WERI-Rb-1 (cell line): ENCODE measurements around the gene SLC9C2.

Source experiments
- DNase-seq: peaks from one replicate; pipeline ENCODE4 v3.0.0-alpha.2; 2020
- H3K27ac ChIP-seq: fragments of 250-450 bp; sonication (Bioruptor Pico); 2 replicates; pipeline ENCODE4 v1.5.1; 2020; ENCODE audit warnings: mild to moderate bottlenecking, moderate library complexity
- H3K27me3 ChIP-seq: fragments of 250-450 bp; sonication (Bioruptor Pico); 2 replicates; pipeline ENCODE4 v1.5.1; 2021; ENCODE audit warnings: mild to moderate bottlenecking, low read depth, moderate library complexity; ENCODE audit not compliant: insufficient read depth, severe bottlenecking
- H3K36me3 ChIP-seq: fragments of 250-450 bp; sonication (Bioruptor Pico); 2 replicates; pipeline ENCODE4 v1.5.1; 2020; ENCODE audit warnings: mild to moderate bottlenecking, moderate library complexity
- H3K4me3 ChIP-seq: 2 replicates; pipeline ENCODE4 v1.5.1; 2011; ENCODE audit warnings: low read depth, mild to moderate bottlenecking, control low read depth, low read length
- H3K9me3 ChIP-seq: fragments of 250-450 bp; sonication (Bioruptor Pico); 2 replicates; pipeline ENCODE4 v1.5.1; 2021; ENCODE audit warnings: mild to moderate bottlenecking, moderate library complexity; ENCODE audit not compliant: severe bottlenecking
- TF ChIP-seq, protein P1 (sequence below): IDR thresholded peaks from 2 replicates; pipeline ENCODE4 v1.5.1; 2011; ENCODE audit warnings: low read depth, mild to moderate bottlenecking, control low read depth, inconsistent platforms, low read length

Gene SLC9C2

DNA sequence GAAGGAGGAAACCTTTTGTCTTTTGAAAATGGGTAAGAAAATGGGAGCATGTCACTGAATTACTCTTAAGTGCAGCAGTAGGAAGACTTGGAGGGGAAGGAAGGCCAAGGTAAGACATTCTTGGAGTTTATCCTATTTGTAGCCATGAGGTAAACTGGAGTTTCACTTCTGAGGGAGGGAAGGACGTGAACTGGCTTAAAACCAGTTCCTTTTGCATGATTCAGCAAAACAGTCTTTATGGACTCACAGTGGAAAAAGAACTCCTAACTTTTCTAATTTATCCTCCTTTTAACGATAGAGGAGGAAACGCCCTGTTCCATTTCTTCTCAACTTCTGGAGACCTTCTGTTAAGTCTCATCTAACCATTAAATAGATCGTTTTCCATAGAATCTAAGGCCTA lies 123.2 kb downstream of the SLC9C2 start:
- H3K27me3 ChIP-seq: no peaks in the 10 kb centered on the region
- no peak overlapping the region for H3K4me3 ChIP-seq
- H3K9me3 ChIP-seq: no peaks in the 10 kb centered on the region
- H3K27ac ChIP-seq: no peak overlapping the region
- TF ChIP-seq, protein P1, sequence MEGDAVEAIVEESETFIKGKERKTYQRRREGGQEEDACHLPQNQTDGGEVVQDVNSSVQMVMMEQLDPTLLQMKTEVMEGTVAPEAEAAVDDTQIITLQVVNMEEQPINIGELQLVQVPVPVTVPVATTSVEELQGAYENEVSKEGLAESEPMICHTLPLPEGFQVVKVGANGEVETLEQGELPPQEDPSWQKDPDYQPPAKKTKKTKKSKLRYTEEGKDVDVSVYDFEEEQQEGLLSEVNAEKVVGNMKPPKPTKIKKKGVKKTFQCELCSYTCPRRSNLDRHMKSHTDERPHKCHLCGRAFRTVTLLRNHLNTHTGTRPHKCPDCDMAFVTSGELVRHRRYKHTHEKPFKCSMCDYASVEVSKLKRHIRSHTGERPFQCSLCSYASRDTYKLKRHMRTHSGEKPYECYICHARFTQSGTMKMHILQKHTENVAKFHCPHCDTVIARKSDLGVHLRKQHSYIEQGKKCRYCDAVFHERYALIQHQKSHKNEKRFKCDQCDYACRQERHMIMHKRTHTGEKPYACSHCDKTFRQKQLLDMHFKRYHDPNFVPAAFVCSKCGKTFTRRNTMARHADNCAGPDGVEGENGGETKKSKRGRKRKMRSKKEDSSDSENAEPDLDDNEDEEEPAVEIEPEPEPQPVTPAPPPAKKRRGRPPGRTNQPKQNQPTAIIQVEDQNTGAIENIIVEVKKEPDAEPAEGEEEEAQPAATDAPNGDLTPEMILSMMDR: no peak
- DNase-seq: no peak
- H3K36me3 ChIP-seq: peaks cover 61% of the 10 kb centered on the region

DNA sequence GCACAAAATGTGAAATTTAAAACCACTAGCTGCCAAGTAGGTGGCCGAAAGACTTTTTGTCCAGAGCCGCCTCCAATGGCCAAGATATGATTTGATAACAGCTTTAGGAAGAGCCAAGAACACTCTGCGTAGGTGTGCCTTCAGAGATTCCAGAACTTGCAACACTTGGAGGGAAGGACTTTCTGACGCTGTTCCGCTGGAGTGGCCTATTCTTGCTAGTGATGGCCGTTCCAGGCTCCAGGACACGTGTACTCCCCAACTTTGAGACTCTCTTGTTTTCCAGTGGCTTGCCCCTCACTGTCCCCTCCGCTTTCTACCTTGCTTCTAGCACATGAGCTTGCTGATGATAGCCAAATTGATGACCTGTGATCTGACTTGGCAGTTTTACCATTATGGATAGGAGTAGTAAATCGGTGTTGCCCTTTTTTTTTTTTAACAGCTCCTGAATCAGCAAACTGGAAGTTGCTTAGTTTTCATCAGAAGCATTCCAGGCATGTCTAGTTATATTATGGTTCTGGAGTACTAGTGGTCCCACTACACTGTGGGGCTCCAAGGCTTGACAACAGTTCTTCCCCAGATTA lies 124.7 kb downstream of the SLC9C2 start:
- H3K27me3 ChIP-seq: no peaks in the 10 kb centered on the region
- no peak for DNase-seq
- H3K9me3 ChIP-seq: no peaks in the 10 kb centered on the region
- no peak overlapping the region; the same call in 1 of the 2 replicates for H3K27ac ChIP-seq
- TF ChIP-seq, protein P1: no peak
- H3K4me3 ChIP-seq: peak overlapping the region; percentile 96
- H3K36me3 ChIP-seq: peaks cover 49% of the 10 kb centered on the region

DNA sequence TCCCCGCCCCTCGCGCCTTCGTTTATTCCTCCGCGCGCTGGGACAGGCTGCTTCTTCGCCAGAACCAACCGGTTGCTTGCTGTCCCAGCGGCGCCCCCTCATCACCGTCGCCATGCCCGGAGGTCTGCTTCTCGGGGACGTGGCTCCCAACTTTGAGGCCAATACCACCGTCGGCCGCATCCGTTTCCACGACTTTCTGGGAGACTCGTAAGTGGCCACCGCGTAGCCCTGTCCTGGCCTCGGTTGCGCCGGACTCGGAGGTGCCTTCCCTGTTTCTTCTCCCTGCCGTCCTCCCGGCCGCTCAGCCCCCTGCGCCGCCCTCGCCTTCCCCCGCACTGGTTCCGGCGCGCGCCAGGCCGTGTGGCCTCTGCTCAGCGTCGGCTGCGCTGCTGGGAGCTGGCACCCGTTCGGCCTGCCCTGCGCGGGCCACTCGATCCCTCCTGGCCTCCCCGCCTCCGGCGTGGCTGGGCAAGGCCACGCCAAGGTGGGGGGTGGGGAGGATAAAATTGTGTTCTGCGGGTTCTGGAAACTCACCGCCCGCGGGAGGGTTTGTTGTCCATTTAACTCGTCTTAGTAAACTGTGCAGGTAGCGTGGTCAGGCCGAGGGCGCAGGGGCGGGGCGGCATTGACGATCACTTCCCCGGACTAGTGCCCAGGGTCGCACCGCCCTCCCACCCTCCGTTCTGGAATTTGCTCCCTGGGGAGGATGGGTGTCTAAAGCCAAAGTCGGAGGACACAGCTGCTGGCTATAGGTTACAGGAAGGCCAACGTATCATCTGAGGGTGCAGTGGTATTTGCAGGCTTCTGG lies 125.4 kb downstream of the SLC9C2 start, which contains the start of gene PRDX6:
Gene PRDX6, plus strand, starts transcription at position 50 of the 808 bp plus-strand sequence. Its CDS starts 63 bp downstream, at position 113.
- DNase-seq: peak; percentile 50
- Histone ChIP-seq H3K27ac (peak within 1 kb of the TSS; percentile 91), H3K27me3 (no peaks in the 10 kb centered on the region), H3K4me3 (peak within 1 kb of the TSS; percentile 96), H3K36me3 (peaks cover 42% of the 10 kb centered on the region), H3K9me3 (no peaks in the 10 kb centered on the region)
- TF ChIP-seq, protein P1: no peak

DNA sequence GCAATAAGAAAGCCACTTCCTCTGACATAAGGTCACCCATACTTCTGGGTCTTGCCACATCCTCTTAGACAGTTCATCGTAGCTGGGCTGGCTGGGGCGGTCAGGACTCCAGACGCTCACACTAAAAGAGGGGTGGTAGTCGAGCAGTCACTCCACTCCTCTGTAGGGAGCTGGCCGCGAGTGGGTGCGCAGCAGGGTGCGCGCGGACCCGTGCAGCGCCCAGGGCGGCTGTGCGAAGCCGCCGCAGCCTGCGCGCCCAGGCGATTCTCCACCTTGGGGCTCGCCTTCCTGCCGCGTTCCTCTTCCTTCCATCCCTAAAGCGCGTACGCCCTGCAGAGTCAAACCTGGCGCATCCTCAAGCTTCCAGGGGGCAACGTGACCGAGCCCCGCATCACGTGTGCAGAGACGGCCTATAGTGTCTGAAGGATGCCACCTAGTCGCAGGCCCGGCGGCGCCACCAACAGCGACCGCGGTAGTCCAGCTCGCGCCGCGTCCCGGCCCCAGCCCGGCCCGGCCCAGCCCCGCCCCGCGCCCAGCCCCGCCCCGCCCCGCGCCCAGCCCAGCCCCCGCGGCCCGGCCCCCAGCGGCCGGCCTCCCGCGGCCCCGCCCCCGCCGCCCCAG lies 126.1 kb downstream of the SLC9C2 start:
- Histone ChIP-seq H3K9me3 (peaks cover 2% of the 10 kb centered on the region), H3K4me3 (peak overlapping the region; percentile 96), H3K27me3 (no peaks in the 10 kb centered on the region), H3K36me3 (peaks cover 40% of the 10 kb centered on the region), H3K27ac (peak overlapping the region; percentile 91)
- peak; percentile 98 for DNase-seq
- TF ChIP-seq, protein P1: peak; percentile 28; the same call in 1 of the 2 replicates

DNA sequence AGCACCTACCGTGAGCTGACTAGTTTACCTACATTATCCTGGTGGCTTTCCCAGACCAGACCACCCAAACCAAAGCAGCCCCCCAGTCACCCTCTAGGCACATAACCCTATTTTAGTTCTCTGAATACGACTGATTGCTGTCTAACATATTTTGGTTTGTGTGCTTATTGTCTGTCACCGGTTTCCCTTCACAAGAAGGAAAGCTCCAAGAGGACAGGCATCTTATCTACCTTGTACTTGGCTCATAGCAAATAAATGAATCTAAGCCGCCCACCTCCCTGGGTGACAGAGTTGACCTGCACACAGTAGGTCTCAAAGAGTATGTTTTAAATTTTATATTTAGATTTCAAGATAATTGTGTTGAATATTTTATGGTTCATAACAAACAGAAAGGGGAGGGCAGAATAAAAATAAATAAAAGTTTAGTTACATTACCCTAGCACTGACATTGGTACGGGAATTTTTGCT lies 126.6 kb downstream of the SLC9C2 start:
- peak overlapping the region; percentile 61 for H3K4me3 ChIP-seq
- H3K27me3 ChIP-seq: no peaks in the 10 kb centered on the region
- H3K36me3 ChIP-seq: peaks cover 40% of the 10 kb centered on the region
- peak overlapping the region; percentile 91 for H3K27ac ChIP-seq
- TF ChIP-seq, protein P1: no peak
- no peak for DNase-seq
- H3K9me3 ChIP-seq: peaks cover 6% of the 10 kb centered on the region
